Memory B cell (primary cell): Measurements from ENCODE around the gene ZFP69B.

Source experiments
- ATAC-seq: fragments of 150-1000 bp; cut with Tn5 transposase; 2 replicates; pipeline ENCODE4 v1.10.0; 2021; ENCODE audit warnings: low read depth, mild to moderate bottlenecking, moderate library complexity
- DNase-seq, 2 donors: peaks; one replicate each; pipeline ENCODE4 v3.0.0; 2022; ENCODE audit warnings: low spot score in 2 of 2
- H3K27ac Mint-ChIP-seq: one replicate; pipeline ENCODE4 v1.8.0; 2022; ENCODE audit warnings: mild to moderate bottlenecking, moderate library complexity, mixed read lengths
- H3K27me3 Mint-ChIP-seq: one replicate; pipeline ENCODE4 v1.8.0; 2022; ENCODE audit warnings: mixed read lengths
- H3K36me3 Mint-ChIP-seq: one replicate; pipeline ENCODE4 v1.8.0; 2022; ENCODE audit warnings: mild to moderate bottlenecking, mixed read lengths
- H3K4me1 Mint-ChIP-seq: one replicate; pipeline ENCODE4 v1.8.0; 2022; ENCODE audit warnings: mixed read lengths
- H3K4me3 Mint-ChIP-seq: one replicate; pipeline ENCODE4 v1.8.0; 2022; ENCODE audit warnings: mild to moderate bottlenecking, moderate library complexity, mixed read lengths
- H3K9me3 Mint-ChIP-seq: one replicate; pipeline ENCODE4 v1.8.0; 2022; ENCODE audit warnings: mixed read lengths

Gene ZFP69B

DNA sequence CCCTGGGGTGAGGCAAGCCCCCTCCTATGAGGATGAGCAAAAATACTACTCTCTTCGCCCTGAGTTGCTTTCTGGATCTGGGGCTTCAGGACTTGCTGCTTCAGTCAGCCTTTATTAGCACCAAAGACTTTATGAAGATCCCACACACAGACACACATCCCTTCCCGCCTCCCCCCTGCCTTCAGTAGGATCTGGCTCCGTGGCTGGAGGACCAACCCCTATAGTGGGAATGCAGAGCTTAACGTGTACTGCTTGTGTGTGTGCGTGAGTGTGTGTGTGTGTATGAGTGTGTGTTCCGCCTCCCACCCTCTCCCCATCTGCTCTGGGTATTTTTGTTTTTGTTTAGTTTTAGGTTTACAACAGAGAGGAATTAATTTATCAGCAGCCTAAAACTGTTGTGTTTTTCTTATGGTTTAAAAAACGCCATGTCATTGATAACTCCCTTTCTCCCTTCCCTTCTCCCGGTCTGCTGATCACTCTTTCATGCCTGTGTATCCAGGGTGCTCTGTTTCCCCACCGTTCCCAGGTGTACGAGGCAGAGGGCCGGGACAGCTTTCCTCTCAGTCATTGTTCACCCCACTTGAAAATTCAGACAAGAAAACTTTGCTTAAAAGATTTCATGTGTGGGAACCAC, 27.5 kb upstream of the ZFP69B start:
- H3K4me1 Mint-ChIP-seq, result peaks cover 17% of the 10 kb centered on the region
- H3K27ac Mint-ChIP-seq, result peak overlapping the region; percentile 73
- H3K4me3 Mint-ChIP-seq, result no peak overlapping the region
- ATAC-seq (no peak), DNase-seq (no peak)
- peaks cover 2% of the 10 kb centered on the region for H3K9me3 Mint-ChIP-seq
- H3K36me3 Mint-ChIP-seq, result peaks cover 54% of the 10 kb centered on the region
- no peaks in the 10 kb centered on the region for H3K27me3 Mint-ChIP-seq

DNA sequence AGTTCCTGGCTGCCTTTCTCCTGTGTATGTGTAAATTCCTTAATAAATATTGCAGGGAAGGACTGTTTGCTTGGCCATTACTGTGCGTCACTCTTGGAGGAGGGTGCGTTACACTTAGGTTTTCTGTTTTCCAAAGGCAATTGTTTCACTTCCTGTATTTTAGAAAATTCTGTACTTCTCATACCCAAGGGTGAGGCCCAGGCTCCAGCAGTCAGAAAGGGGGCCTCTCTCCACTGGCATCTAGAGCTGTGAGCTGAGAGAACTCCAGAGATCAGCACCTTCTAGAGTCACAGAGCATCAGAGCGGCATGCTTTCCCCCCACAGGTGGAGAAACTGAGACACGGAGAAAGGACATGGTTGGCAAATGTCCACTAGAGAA, 27.0 kb upstream of the ZFP69B start:
- peaks cover 50% of the 10 kb centered on the region for H3K36me3 Mint-ChIP-seq
- H3K4me3 Mint-ChIP-seq, result no peak overlapping the region
- H3K9me3 Mint-ChIP-seq, result peaks cover 2% of the 10 kb centered on the region
- DNase-seq, result no peak
- peaks cover 17% of the 10 kb centered on the region for H3K4me1 Mint-ChIP-seq
- H3K27me3 Mint-ChIP-seq, result no peaks in the 10 kb centered on the region
- H3K27ac Mint-ChIP-seq, result peak overlapping the region; percentile 73
- peak; percentile 68 for ATAC-seq

DNA sequence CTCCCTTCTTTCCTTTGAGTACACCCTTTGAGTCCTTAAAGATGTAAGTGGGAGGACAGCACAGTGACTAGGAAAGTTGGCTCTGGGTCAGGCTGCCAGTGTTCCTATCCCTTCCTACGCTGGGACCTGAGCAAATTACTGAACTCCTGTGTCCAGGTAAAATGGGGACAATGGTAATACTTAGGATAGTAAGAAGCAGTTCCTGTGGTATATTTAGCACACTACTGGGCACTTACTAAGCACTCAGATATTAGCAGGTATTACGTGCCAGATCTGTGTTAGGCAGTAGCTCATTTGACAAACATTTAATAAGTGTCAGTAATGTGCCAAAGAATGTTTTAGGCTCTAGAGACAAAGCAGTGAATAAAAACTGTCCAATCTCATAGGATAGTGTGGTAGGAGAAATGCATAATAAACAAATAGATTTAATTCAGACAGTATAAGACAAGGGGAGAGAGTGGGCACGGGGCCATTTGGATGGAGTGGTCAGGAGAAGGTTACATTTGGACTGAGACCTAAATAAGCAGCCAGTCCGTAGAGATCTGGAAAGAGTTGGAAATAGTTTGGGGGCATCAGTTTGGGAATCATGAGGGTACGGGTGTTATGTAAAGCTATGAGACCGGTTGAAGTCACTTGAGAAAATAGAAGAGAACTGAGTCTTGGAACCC, 26.2 kb upstream of the ZFP69B start:
- peaks cover 17% of the 10 kb centered on the region for H3K4me1 Mint-ChIP-seq
- peaks cover 2% of the 10 kb centered on the region for H3K9me3 Mint-ChIP-seq
- no peak overlapping the region for H3K4me3 Mint-ChIP-seq
- no peak for DNase-seq
- ATAC-seq, result no peak
- no peaks in the 10 kb centered on the region for H3K27me3 Mint-ChIP-seq
- H3K36me3 Mint-ChIP-seq, result peaks cover 44% of the 10 kb centered on the region
- H3K27ac Mint-ChIP-seq, result peak overlapping the region; percentile 6

DNA sequence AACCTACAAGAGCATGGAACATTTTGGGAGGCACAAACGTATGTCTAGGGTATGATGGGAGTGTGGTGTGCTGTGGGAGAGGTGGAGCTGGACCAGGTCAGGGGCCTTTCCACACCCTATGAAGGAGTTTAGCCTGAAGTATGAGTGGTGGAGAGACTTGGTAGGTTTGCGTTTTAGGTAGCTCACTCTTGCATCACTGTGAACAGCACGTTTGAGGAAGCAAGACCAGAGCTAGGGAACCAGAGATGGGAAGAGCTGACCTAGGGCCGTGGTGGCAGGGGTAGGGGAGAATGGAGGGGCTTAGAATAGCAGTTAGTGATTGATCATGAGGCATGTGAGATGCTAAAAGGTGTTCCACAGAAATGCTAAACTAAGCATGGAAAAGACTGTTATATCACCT, 25.1 kb upstream of the ZFP69B start:
- H3K27ac Mint-ChIP-seq, result peak overlapping the region; percentile 1
- H3K4me3 Mint-ChIP-seq, result no peak overlapping the region
- ATAC-seq, result no peak

DNA sequence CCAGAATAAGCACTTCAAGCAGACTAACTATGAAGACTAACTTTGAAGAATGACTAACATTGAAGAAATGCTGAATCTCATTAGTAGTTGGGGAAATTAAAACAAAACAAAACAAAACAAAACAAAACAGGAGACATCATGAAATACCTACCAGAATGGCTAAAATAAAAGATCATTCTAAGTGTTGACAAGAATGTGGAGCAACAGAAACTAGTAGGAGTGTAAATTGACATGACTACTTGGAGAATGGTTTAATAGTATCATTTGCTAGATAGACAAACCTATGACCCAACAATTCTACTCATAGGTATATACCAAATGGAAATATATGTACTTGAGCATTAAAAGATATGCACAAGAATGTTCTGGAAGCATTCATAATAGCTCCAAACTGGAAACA, 18.9 kb upstream of the ZFP69B start:
- Mint-ChIP-seq H3K27ac (no peak overlapping the region), H3K36me3 (peaks cover 3% of the 10 kb centered on the region)
- DNase-seq, result no peak

More for the DNA sequence above, 25.1 kb upstream of the ZFP69B start:
- H3K4me1 Mint-ChIP-seq, result peaks cover 17% of the 10 kb centered on the region
- no peaks in the 10 kb centered on the region for H3K27me3 Mint-ChIP-seq
- DNase-seq, result no peak
- H3K9me3 Mint-ChIP-seq, result peaks cover 2% of the 10 kb centered on the region
- peaks cover 43% of the 10 kb centered on the region for H3K36me3 Mint-ChIP-seq

DNA sequence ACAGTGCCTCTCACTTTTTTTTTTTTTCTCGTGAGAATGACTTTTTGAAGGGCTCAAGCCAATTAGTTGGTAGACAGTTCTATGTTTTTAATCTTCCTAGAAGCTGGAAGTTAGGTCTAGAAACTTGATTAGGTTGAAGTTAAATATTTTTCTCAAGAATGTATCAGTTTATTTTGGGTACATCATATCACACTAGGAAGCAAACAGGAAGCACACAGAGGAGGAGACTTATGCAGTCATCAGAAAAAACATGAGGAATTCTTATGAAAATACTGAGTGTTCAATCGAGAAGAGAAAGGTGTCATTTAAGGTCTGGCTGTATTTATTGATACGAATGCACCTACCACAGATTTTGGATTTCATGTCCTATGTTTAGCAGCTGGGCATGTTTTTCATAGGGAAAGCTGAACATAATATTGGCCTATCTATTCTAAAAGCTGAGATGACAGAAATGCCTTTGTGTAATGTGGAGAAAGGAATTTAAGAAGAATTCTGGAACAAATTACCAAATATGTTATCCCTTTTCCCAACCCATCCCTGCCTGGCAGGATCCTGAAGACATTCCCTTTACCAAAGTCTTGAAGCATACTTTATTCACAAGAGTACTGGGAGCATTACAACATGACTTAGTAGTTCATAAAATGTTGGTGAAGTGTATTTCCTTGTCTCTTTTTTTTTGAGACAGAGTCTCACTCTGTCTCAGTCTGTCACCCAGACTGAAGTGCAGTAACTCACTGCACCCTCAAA, 17.5 kb upstream of the ZFP69B start:
- ATAC-seq (no peak), DNase-seq (no peak)
- no peaks in the 10 kb centered on the region for H3K36me3 Mint-ChIP-seq
- H3K27ac Mint-ChIP-seq, result no peak overlapping the region
- no peaks in the 10 kb centered on the region for H3K4me1 Mint-ChIP-seq
- no peaks in the 10 kb centered on the region for H3K27me3 Mint-ChIP-seq
- no peak overlapping the region for H3K4me3 Mint-ChIP-seq
- no peaks in the 10 kb centered on the region for H3K9me3 Mint-ChIP-seq

More for the DNA sequence above, 18.9 kb upstream of the ZFP69B start:
- Mint-ChIP-seq H3K4me3 (no peak overlapping the region), H3K27me3 (no peaks in the 10 kb centered on the region), H3K9me3 (no peaks in the 10 kb centered on the region), H3K4me1 (no peaks in the 10 kb centered on the region)
- no peak for ATAC-seq

DNA sequence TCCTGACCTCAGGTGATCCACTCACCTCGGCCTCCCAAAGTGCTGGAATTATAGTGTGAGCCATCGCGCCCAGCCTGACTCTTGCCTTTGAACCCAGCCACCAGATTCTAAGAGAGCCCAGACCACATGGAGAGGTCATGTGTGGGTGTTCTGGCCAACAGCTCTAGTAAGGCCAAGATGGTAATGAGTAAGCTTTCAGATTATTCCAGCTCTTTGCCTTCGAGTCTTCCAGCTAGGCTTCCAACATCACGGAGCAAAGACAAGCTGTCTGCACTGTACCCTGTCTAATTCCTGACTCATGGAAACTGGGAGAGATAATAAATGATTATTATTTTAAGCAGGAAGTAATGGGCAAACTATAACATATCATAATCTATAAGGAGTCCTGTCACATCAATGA, 14.8 kb upstream of the ZFP69B start:
- Mint-ChIP-seq H3K27ac (no peak overlapping the region), H3K4me3 (no peak overlapping the region), H3K36me3 (no peaks in the 10 kb centered on the region), H3K27me3 (no peaks in the 10 kb centered on the region), H3K4me1 (peaks cover 5% of the 10 kb centered on the region), H3K9me3 (no peaks in the 10 kb centered on the region)
- ATAC-seq (no peak), DNase-seq (no peak)

DNA sequence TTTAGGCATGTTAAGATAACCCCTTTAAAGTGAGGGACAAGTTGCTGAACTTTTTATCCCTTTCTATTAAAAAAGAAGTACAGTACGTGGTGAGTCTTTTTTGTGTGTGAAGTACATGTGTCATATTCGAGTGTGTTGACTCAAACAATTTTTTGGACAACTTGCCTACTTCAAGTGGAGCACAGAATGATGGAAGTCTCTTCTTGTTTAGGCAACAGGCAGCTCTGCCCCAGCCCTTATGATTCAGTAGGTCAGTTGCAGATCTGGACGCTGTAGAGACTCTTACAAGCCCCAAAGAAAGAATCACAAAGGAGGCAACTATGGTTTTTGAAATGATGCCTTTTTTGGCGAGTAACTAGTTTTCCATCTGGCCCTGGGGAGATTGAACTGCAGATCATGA, 14.4 kb upstream of the ZFP69B start:
- H3K27me3 Mint-ChIP-seq, result no peaks in the 10 kb centered on the region
- DNase-seq, result no peak
- no peaks in the 10 kb centered on the region for H3K36me3 Mint-ChIP-seq
- peaks cover 5% of the 10 kb centered on the region for H3K4me1 Mint-ChIP-seq
- no peak for ATAC-seq
- H3K9me3 Mint-ChIP-seq, result no peaks in the 10 kb centered on the region
- no peak overlapping the region for H3K4me3 Mint-ChIP-seq
- no peak overlapping the region for H3K27ac Mint-ChIP-seq

DNA sequence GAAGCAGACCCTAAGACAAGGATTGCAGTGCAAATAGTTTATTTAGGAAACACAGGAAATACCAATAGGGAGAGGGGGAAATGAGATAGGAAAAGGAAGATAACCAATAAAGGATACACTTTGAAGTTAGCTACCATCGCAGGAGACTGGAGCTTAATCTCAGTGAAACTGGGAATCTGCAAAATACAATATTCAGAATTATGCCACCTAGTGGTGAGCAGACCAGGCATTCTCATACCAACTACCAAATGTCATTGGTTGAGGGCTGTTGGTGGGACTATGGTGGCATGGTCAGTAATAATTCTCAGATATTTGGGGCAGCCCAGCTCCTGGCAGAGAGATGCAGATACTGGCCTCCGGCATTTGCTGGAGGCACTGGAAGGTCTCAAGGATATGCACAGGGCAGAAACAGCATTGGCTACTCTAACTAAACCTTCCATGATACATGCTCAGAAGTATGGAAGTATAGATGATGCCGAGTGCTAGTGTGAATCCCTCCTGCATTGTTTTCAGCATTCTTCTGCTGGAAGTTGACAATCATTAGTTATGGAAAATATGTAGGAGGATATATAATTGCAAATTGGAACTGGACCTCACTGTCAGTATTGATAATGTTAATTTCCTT, 11.8 kb upstream of the ZFP69B start:
- Mint-ChIP-seq H3K27ac (no peak overlapping the region), H3K4me1 (peaks cover 5% of the 10 kb centered on the region), H3K9me3 (no peaks in the 10 kb centered on the region), H3K36me3 (no peaks in the 10 kb centered on the region), H3K27me3 (no peaks in the 10 kb centered on the region), H3K4me3 (no peak overlapping the region)
- peak in 1 of 2 donors; percentile 20 for DNase-seq
- peak; percentile 70 for ATAC-seq

DNA sequence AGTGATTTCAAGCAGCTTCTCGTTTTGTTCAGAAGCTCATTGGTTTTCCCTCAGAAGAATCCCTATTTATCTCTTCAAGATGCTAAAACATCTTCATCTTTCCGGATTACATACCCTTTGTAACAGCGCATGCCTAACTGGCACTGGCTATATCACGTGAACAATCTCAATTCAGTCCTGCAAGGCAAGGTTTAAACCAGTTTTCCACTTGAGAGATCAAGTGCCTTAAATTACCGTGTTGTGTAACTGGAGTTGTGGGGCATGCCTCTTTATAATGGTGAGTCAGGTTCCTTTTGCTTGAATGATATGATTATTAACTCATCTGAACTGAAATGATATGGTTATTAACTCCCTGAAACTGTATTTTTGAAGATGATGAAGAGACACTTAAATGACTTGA, 11.0 kb upstream of the ZFP69B start:
- Mint-ChIP-seq H3K27ac (no peak overlapping the region), H3K9me3 (no peaks in the 10 kb centered on the region), H3K27me3 (no peaks in the 10 kb centered on the region), H3K4me1 (peaks cover 5% of the 10 kb centered on the region), H3K36me3 (no peaks in the 10 kb centered on the region), H3K4me3 (no peak overlapping the region)
- no peak for ATAC-seq
- DNase-seq, result no peak

DNA sequence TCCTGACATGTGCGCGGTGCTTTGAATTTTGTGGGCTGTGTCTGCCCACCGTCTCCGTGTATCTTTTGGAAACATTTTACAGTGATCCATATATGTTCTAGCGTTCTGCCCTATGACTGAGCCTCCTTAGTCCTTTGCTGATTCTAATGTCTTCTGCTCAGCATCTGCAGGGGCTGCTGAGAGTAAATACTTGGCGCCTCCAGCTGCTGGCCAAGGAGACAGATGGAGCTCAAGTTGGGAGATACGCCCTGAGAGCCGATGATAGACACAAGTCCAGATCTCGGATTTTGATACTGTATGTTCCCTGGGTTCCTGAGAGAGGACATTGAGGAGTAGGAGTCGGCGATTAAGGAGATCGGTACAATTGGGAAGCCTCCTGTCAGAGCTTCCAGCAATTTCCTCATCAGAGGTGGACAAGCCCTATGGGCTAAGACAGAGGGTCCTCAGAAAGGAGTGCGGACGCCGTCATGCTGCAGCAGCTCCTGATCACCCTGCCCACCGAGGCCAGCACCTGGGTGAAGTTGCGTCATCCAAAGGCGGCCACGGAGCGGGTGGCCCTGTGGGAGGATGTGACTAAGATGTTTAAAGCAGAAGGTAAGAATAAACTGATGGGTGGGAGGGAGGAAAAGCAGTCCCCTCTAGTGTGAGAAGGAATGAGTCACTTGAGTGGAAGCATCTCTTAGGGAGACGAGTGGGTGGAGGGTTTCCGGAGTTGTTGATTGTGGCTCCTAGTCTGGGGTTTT, 390 bp downstream of the ZFP69B start:
- peak; percentile 26 for ATAC-seq
- H3K36me3 Mint-ChIP-seq, result peaks cover 27% of the 10 kb centered on the region
- peak overlapping the region; percentile 69 for H3K27ac Mint-ChIP-seq
- peaks cover 18% of the 10 kb centered on the region for H3K9me3 Mint-ChIP-seq
- DNase-seq, result peak in 1 of 2 donors; percentile 16
- peaks cover 15% of the 10 kb centered on the region for H3K4me1 Mint-ChIP-seq
- H3K27me3 Mint-ChIP-seq, result no peaks in the 10 kb centered on the region
- peak overlapping the region; percentile 83 for H3K4me3 Mint-ChIP-seq

DNA sequence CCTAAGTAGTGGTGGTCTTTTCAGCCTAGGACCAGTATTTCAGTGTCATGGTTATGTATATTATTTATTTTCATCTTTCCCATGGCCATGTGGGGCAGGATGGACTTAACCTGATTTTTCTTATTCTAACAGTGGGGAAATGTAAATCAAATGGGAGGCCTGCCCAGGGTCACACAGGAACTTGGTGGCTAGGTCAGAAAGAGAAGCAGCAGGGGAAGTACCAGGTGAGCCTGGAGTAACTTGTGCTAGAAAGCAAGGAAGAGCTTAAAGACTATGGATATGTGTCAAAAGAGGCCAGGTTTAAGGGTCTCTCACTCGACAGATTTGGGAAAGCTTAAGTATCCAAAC, 936 bp downstream of the ZFP69B start:
- H3K9me3 Mint-ChIP-seq, result peaks cover 18% of the 10 kb centered on the region
- peak overlapping the region; percentile 69 for H3K27ac Mint-ChIP-seq
- H3K4me1 Mint-ChIP-seq, result peaks cover 15% of the 10 kb centered on the region
- DNase-seq (no peak), ATAC-seq (no peak)
- peak overlapping the region; percentile 83 for H3K4me3 Mint-ChIP-seq
- H3K36me3 Mint-ChIP-seq, result peaks cover 30% of the 10 kb centered on the region
- no peaks in the 10 kb centered on the region for H3K27me3 Mint-ChIP-seq

DNA sequence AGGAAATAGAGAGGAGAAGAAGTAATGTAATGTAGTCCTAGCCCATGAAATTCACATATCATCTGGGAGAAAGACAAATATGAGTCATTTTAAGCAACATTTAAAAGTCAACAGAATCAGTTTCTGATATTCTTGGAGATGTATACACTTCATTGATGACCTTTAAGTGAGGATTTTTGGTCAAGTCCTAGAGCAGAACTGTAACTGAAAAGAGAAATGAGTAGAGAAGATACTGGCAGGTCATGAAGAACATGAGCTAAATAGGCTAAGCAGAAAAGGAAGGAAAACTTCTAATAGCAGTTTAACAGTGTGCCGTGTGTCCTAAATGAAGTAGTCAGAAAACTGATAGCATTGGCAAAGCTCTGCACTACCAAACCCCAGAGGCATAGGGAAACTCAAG, 4.6 kb downstream of the ZFP69B start:
- no peak for ATAC-seq
- Mint-ChIP-seq H3K27ac (no peak overlapping the region), H3K27me3 (no peaks in the 10 kb centered on the region), H3K9me3 (peaks cover 40% of the 10 kb centered on the region), H3K4me1 (peaks cover 15% of the 10 kb centered on the region), H3K4me3 (no peak overlapping the region), H3K36me3 (peaks cover 62% of the 10 kb centered on the region)
- no peak for DNase-seq
